K562 treated with DMSO at 1 percent for 12 hours (cell line): ENCODE results near the gene NHP2. TPM values are rescaled to one million over a fixed set of nuclear protein-coding genes. Genes with fewer than 3 reads are reported as not detected.

Experiments used
- total RNA-seq: library from RNA; unstranded; fragments of 300-600 nt; gene quantifications from 2 replicates; pipeline ENCODE4 v1.2.3, GENCODE V29; 2022; ENCODE audit not compliant: insufficient read depth

Gene NHP2
- 123 and 146 TPM in 2 replicates for total RNA-seq

DNA sequence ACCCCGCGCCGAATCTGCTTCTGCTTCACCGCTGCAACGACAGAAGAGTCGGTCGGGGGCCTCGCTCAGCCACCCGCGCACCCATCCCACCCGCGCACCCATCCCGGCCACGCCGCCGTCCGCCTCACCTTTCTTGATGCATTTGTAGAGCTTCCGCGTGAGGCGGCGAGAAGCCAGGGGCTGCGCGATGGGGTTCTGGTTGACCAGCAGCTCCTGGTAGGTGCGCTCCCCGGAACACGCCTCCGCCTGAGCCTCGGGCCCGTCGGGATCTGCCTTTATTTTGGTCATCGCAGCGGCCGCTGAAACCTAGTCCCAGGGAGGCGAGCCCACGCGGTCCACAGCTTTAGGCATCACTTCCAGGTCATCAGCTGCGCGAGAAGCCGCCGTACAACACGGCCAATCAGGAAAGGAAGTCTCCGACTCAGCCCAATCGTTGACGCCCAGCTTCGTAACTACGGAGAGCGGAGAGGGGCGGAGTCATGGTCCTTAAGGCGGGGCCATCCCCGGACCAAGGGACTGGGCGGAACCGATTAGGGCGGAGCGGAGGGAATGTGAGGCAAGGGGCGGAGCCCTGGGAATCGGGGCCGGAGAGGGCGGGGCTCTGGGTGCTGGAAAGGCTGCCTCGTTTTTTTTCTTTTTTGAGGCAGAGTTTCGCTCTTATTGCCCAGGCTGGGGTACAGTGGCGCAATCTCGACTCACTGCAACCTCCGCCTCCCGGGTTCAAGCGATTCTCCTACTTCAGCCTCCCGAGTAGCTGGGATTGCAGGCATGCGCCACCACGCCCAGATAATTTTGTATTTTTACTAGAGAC lies at the start of gene NHP2:
TSS of gene NHP2 (minus strand) at position 356 of the 811 bp plus-strand sequence. CDS start at position 288, 68 bp downstream.

DNA sequence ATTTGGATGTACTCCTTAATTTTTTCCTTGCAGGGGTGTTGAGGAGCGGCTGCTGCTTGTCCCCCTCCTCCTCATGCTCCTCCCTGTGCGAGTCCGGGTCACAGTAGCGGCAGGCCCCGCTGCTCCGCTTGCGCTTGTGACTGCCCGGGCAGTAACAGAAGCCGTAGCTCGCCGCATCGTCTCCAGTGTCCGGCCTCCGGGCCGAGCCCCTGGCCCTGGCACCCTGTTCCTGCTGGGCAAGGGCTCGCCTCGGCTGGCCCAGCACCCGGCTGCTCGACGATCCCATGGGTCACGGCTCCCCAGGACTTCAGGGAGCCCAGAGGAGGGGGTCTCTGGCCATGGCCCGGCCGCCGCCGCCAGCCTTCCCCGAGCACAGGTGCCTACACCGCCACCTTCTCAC lies 33.3 kb upstream of the NHP2 start, which contains the start of gene GMCL2:
TSS of gene GMCL2 (minus strand) at position 358 of the 400 bp plus-strand sequence. CDS start at position 286, 72 bp downstream.

DNA sequence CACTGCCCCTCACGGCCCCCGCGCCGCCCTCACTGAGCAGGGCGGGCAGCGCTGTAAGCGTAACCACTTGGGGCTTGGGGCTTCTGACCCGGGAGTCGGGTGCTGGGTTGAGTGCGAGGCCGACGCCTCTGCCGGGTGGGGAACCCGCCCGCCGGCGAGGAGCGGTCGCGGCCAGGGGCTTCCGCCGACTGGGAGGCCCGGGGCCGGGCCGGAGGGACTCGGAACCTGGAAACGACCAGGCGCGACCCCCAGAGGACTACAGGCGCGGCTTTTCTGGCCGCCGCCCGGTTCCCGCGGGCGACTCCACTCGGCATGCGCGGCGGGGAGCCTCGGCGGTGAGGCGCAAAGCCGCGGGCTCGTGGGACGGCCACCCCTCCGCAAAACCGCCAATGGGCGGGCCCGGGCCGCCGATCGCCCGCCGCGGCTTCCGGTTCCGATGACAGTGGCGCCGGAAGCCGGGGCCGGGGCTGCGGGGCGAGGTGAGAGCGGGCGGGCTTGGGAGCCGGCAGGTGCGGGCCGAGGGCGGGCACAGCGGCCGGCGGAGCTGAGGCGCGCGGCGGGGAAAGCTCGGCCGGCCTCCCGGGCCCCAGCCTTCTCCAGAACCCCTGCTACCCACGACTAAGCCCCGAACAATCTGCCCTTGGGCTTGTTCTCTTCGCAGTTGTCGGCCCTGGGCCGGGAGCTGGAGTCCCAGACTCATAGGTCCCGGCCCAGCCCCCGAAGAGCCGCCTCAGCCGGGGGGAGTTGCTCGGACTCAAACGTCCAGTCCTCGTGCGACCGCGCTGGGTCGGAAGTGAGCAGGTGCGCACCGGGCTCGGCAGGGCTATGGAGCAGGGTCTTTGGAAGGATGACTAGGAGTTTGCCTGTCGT lies 22.9 kb downstream of the NHP2 start, which contains the start of gene RMND5B:
TSS of gene RMND5B (plus strand) at position 439 of the 870 bp plus-strand sequence. CDS start 7,106 bp downstream, outside the sequence.

DNA sequence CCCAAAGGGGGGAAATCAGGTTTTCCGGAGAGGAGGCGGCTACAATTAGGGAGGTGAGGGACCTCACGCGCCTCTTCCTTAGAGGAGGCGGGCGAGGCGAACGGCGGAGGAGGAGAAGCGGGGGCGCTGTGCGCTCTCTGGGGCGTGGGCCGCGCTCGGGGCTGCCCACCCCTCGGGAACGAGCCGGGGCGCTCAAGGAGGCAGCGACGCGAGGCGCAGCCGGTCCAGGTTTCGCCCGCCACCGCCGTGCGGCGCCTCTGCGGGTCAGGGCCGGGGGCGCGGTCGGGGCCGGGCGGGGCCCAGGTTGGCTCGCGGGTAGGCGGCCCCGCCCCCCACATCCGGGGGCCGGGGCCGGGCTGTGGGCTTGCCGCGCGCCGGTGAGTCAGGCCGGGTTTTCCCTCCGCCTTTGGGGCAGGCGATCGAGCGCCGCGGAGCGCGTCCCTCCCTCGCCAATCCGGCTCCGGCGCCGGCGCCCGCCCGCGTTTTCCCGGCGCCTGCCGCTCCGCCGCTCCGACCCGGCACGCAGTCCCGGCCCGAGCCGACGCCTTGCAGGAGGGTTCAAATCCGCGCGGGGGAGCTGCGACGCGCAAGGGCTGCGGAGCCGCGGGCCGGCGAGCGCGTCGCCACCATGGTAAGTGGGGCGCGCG lies 40.4 kb downstream of the NHP2 start, which contains the start of gene N4BP3:
TSS of gene N4BP3 (plus strand) at position 392 of the 647 bp plus-strand sequence. CDS start 6,052 bp downstream, outside the sequence.

Other genes with a start within 250 kb of the NHP2 start
- gene PROP1, start 157.6 kb downstream of the NHP2 start, total RNA-seq, result not detected in 2 replicates
- gene N4BP3, start 40.4 kb downstream of the NHP2 start, total RNA-seq, result 3.1 and 5.3 TPM in 2 replicates
- 27.8 and 58.0 TPM in 2 replicates for gene RMND5B, start 22.9 kb downstream of the NHP2 start, total RNA-seq
- gene GMCL2, start 33.5 kb upstream of the NHP2 start, total RNA-seq, result not detected in 2 replicates
- 131 and 163 TPM in 2 replicates for gene HNRNPAB, start 50.6 kb upstream of the NHP2 start, total RNA-seq
- 16.2 and 28.2 TPM in 2 replicates for gene PHYKPL, start 78.9 kb upstream of the NHP2 start, total RNA-seq